Fibroblast of the aortic adventitia (primary cell): Measurements from ENCODE around the gene NAV2. TPM values are rescaled to one million over a fixed set of nuclear protein-coding genes. Genes with fewer than 3 reads are reported as not detected.

ENCODE experiments used
- DNase-seq: peaks from one replicate; pipeline ENCODE4 v3.0.0-alpha.2; 2010; ENCODE audit warnings: low read depth
- H3K4me3 ChIP-seq: 2 replicates; pipeline ENCODE4 v1.5.1; 2011; ENCODE audit warnings: low read depth, mild to moderate bottlenecking, control low read depth, low read length, moderate library complexity
- CTCF ChIP-seq: IDR thresholded peaks from 2 replicates; pipeline ENCODE4 v1.5.1; 2011; ENCODE audit warnings: mild to moderate bottlenecking, low read length, control low read depth, inconsistent platforms; ENCODE audit not compliant: insufficient read depth
- total RNA-seq: library from RNA; depleted of rRNA; stranded (reverse); fragments of >200 nt; gene quantifications from 2 replicates; pipeline ENCODE4 v1.2.3, GENCODE V29; 2012; ENCODE audit warnings: low replicate concordance

NAV2 gene
- total RNA-seq, 1 donor: 44.6 TPM

GRCh38 chr11:19996571-19996970 lies 283.9 kb downstream of the NAV2 start:
- DNase-seq: no peak
- TF ChIP-seq CTCF: no peak
- H3K4me3 ChIP-seq: no peak overlapping the region

GRCh38 chr11:20000022-20000350 lies 287.3 kb downstream of the NAV2 start:
- no peak for TF ChIP-seq CTCF
- no peak overlapping the region for H3K4me3 ChIP-seq
- DNase-seq: no peak

GRCh38 chr11:20000351-20001134 lies 287.9 kb downstream of the NAV2 start:
- DNase-seq: no peak
- TF ChIP-seq CTCF: no peak
- H3K4me3 ChIP-seq: no peak overlapping the region

- DNase-seq: no peak
Measured at GRCh38 chr11:20002312-20003216, 289.9 kb downstream of the NAV2 start.

GRCh38 chr11:20003351-20003750 lies 290.7 kb downstream of the NAV2 start:
- no peak for TF ChIP-seq CTCF
- H3K4me3 ChIP-seq: no peak overlapping the region
- no peak for DNase-seq

More at GRCh38 chr11:20002312-20003216, 289.9 kb downstream of the NAV2 start:
- no peak for TF ChIP-seq CTCF
- no peak overlapping the region for H3K4me3 ChIP-seq

GRCh38 chr11:20004866-20005265 lies 292.2 kb downstream of the NAV2 start:
- DNase-seq: no peak
- H3K4me3 ChIP-seq: no peak overlapping the region
- no peak for TF ChIP-seq CTCF
